DOHH2 (cell line): Measurements from ENCODE around the gene TPCN1.

ENCODE experiments used
- EZH2phosphoT487 ChIP-seq: fragments of 200-600 bp; sonication (generic); IDR thresholded peaks from 2 replicates; pipeline ENCODE4 v1.6.1; 2017; ENCODE audit warnings: borderline replicate concordance, mild to moderate bottlenecking, antibody characterized with exemption, low read length, moderate library complexity, mixed read lengths
- TF ChIP-seq, protein P1 (sequence below): fragments of 200-600 bp; sonication (generic); IDR thresholded peaks from one replicate; pipeline ENCODE4 v1.5.1; 2014; ENCODE audit warnings: antibody characterized with exemption, mild to moderate bottlenecking, low read depth, low read length; ENCODE audit not compliant: poor library complexity, severe bottlenecking

DNA sequence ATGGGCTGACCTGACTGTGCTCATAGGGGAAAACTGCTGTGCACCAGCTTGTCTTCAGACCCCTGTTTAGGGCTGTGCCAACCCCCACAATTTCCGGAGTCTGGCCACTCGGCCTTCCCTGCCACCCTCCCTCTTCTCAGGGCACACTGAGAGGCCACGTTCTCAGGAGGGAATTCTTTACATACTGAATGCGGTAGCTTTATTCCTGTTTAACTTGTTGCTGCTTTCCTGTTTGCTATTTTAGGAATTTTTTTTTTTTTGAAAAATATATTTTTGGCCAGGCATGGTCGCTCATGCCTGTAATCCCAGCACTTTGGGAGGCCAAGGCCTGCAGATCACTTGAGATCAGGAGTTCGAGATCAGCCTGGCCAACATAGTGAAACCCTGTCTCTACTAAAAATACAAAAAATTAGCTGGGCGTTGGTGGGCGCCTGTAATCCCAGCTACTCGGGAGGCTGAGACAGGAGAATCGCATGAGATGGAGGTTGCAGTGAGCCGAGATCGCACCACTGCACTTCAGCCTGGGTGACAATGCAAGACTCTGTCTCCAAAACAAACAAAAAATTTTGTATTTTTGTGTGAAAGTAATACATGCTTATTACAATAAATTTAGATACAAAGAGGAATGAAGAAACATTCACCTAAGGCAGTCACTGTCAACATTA is 39.5 kb downstream of the TPCN1 start:
- TF ChIP-seq, protein P1, sequence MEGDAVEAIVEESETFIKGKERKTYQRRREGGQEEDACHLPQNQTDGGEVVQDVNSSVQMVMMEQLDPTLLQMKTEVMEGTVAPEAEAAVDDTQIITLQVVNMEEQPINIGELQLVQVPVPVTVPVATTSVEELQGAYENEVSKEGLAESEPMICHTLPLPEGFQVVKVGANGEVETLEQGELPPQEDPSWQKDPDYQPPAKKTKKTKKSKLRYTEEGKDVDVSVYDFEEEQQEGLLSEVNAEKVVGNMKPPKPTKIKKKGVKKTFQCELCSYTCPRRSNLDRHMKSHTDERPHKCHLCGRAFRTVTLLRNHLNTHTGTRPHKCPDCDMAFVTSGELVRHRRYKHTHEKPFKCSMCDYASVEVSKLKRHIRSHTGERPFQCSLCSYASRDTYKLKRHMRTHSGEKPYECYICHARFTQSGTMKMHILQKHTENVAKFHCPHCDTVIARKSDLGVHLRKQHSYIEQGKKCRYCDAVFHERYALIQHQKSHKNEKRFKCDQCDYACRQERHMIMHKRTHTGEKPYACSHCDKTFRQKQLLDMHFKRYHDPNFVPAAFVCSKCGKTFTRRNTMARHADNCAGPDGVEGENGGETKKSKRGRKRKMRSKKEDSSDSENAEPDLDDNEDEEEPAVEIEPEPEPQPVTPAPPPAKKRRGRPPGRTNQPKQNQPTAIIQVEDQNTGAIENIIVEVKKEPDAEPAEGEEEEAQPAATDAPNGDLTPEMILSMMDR, result no peak
- TF ChIP-seq EZH2phosphoT487, result no peak
